Stimulated activated naive CD4-positive, alpha-beta T cell (primary cell): Measurements from ENCODE around the gene S100A16.
"Not testable (repeated sequence)": the region's sequence is repeated elsewhere in the genome, so short reads cannot be mapped to it uniquely, and the experiment has no call there.

Source experiments
- DNase-seq, 6 experiments: peaks; one replicate each; lab custom pipeline; 2025; lab: John Stamatoyannopoulos, UW

S100A16 gene

DNA sequence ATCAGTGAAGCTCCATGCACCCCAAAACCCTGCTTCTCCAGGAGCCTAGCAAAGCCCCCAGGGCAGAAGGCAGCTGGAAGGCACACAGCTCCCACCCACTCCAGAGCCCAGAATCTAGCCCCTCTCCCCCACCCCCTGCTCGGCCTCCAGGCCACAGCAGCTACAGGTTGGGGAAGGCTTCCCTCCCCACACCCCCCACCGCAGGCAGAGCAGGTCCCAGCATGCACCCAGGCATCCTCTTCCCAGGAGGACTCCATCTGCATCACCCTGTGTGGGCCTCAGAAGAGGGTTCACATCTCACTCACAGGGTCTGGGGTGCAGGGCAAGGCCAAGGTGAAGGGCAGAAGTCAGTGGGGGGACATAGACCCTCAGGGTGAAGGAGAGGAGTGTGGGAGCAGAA lies 2.5 kb upstream of the S100A16 start:
- no peak for DNase-seq

DNA sequence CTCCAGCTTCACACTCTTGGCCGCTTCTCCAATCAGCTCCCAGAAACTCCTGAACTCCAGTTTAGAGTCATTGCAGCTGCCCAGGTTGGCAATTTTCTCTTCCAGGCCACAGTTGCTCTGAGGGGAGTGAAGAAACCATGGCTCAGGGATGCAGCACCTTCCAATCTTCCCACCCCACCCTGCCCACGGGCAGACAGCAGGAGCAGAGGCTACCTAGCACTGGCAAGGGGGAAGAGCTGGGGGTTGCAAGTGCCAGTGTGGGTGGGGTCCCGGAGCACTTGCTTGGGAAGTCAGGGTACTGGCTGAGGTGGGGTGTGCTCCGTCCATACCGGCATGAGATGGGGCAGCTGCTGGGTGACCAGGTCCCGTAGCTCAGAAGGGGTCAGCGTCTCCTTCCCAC lies 2.0 kb upstream of the S100A16 start:
- DNase-seq, result no peak

DNA sequence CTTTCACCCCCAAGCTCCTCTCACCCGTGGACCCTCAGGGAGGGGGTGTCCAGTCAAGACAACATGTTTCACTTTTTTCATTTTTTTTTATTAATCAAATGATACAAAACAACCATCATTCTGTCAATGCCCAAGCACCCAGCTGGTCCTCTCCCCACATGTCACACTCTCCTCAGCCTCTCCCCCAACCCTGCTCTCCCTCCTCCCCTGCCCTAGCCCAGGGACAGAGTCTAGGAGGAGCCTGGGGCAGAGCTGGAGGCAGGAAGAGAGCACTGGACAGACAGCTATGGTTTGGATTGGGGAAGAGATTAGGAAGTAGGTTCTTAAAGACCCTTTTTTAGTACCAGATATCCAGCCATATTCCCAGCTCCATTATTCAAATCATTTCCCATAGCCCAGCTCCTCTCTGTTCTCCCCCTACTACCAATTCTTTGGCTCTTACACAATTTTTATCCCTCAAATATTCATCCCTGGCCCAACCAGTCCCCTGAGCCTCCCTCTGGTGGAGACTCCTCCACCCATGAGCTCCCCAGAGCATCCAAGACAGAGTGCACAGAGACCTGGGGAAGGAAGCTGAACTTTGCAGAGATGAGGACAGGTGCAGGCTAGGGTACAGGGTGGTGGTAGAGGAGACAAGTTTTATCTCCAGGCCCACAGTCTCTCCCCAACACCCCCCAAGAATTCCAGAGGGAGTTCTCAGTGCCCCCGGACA lies 1.4 kb upstream of the S100A16 start:
- no peak for DNase-seq

DNA sequence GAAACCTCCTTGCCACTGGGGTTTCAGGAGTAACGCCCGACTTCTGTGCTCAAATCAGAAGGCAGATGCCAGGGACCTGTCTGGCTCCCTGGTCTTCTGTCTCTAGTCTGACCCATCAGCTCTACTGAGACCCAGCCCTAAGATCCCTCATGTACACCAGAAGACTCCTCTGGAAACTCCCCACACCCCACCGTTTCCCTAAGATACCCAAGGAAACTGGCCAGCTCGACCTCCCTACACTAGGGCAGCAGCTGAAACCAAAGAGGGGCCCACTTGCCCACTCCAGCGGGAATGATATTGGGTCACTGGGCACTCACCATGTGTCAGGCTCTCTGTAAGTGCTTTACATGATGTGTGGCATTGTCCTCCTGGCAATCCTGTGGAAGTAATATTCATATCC lies 469 bp upstream of the S100A16 start:
- no peak for DNase-seq

DNA sequence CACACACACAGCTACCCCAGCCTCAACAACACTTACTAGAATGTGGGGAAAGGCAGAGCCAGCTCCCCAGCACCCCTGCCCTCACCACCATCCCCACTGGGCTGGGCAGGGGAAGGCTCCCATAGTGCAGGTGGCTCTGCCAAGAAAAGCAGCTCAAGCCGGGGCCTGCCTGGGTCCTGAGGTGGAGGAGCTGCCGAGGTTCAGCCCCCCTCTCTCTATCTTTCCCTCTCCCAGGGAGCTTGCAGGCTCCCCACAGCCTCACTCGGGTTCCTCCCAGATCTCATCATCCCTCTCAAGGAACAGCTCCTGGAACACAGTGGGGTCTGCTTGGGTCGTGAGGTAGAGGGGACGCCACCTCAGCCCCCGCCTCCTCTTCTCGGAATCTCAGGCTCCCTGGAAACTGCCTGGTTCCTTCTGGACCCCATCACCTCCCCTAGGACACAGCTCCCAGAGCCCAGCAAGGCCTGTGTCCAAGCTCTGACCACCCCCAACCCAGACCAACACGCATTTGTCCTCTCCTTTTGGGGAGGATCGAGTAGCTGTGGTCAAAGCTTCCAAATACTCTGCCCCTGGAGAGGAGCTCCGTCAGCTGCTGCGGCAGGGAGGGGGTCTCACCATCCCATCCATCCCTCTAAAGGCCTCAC lies 704 bp downstream of the S100A16 start:
- DNase-seq, result no peak

DNA sequence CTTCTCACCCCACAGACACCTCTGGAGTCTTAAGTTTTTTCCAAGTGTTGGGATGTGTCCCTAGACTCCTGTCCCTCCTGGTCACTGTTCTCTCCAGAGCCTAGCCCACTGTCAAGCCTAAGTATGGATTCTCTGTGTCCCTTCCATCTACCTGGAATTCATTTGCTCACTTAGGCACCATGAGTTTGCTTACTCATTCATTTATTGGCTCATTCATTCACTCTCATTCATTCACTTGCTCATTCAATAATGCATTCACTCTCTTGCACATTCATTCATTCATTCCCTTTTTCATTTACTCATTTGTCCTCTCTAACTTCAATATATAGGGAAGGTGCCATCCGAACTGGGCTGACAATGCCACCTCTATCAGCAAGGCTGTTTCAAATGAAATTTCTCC lies 1.6 kb downstream of the S100A16 start:
- DNase-seq, result no peak

DNA sequence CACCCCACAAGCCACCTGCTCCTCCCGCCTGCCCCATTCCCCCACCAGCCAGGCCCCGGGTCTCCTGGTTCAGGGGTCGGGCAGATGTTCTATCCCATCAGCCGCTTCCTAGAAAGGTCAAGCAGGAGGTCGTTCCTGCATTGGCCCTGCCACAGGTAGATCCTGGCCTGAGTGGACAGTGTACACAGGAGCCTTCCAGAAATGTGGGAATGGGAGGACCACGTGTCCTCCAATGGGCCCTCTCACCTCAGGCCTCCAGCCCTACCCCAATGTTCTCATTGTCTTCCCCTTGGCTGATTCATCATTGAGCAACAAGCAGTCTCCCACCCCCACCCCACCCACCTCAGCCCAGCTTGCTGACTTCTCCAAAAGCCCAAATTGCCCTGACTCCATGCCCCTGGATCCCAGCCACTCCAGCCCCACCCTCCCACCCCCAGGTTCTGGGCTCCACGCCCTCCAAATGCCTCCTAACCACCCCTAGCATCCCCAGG lies 2.1 kb downstream of the S100A16 start:
- no peak for DNase-seq

DNA sequence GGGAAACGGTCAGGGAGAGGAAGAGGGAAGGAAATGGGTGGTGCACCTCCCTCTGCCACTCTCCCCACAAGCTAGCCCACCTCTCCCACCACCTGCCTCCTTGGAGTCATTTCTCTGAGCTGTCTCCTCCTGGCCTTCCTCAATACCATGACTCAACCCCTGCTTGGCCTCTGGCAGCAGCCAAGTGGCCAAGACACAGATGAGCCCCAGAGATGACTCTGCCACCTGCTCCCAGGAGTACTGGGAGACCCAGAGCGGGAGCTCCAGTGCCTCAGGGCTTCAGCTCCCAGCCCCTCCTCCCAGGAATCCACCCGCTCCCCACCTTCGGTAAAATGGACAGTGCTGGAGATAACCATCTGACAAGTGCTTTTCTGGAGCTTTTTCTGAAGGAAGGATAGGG lies 2.6 kb downstream of the S100A16 start:
- no peak for DNase-seq

DNA sequence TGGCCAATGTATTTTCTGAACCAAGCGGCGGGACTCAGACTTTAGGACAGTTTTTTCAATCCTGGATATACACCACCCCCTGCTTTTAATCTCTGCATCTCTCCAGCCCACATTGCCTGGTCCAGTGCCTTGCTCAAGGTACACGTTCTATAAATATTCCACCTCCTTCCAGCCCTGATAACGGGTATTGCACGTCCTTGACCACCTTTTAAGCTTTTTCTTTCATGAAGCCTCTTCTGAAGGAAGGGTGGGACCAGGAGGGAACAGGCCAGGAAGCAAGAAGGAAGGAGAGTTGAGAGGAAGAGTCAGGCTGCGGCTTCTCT lies 3.4 kb downstream of the S100A16 start:
- no peak for DNase-seq

DNA sequence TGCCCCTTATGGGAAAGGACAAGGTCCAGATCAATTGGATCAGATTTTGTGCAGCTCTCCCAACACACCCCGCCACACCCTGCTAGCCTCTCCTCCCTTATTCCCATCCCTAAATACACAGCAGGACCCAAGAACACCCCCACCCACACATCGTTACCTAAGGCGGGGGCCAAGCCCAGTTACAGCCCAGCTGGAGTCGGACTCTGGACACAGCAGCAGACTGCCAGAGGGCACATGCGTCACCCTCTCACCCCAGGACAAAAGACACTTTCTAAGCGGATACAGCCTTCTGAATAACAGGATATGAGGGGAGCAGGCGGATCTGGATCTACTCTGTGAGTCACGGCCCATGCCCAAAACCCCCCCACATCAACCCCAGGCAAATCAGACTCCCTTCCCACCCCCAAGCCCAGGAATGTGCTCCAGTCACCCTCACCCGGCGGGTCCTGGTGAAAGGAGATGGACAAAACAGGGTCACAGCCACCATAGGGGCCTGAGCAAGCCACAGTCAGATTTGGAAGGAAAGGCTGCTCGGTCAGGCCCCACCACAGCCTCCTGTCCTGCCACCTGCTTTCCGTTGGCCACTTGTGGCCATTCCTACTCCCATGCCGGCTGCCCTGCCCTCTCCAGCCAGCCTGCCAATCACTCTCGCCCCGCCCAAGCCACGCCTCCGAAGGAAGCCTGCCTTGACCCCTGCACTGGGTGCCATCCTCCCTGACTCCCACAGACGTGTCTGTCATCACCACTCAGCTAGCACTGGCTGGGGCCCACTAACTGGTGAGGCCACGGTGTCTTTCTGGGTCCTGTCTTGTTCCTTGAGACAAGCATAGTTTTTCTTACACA lies 4.0 kb downstream of the S100A16 start:
- no peak for DNase-seq

DNA sequence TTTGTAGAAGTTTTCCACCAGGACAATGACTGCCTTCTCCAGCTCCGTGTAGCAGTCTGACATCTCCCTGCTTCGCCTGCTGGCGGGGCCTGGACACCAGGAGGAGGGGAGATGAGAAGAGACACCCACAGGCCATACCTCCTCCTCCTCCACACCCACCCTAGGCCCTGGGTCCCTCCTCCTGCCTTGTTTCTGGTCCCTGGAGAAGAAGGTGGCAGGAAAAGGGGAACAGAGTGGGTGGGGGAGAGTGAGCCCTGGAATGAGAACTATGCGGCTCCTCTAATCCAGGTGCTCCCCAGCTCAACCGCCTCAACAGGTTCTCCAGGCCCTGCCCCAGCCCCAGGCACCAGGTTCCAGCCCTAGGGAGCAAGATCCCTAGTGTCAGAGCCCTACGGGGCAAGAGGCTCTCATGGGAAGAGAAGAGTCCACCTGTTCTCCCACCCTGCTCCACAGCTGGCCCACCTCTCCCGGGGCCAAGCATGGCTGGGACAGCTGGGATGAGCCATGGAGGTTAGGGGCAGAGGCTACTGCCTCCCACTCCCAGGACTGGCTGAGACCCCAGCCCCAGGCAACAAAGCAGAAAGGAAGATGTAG lies 4.8 kb downstream of the S100A16 start:
- no peak for DNase-seq

DNA sequence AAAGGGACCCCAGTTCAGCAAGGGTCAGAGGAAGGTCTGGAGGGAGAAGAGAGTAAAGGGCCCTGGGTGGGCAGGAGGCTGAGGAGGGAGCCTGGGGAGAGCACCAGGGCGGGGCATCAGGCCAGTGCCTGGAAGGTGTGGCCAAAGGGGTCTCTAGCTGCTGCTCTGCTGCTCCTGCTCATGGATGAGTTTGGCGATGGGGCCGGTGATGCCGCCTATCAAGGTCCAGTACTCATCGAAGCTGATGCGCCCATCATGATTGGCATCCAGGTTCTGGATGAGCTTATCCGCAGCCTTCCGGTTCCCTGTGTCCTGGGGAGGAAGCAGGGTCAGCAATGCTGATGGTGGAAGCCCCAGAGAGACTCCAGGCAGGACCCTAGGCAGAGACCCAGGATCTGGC lies 5.6 kb downstream of the S100A16 start:
- no peak for DNase-seq

DNA sequence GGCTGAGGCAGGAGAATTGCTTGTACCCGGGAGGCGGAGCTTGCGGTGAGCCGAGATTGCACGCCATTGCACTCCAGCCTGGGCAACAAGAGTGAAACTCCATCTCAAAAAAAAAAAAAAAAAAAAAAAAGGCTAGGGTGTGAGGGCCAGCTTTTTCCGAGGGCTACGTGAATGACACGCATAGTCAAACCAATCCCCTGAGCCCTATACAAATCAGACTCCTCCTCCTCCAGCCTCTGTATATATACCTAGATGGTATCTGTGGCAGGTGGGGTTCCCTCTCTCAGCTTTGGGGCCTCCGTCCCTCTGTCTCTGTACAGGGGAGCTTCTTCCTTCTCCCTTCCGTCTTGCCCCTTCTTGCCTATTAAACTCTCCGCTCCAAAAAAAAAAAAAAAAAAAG lies 6.7 kb downstream of the S100A16 start:
- no peak for DNase-seq

DNA sequence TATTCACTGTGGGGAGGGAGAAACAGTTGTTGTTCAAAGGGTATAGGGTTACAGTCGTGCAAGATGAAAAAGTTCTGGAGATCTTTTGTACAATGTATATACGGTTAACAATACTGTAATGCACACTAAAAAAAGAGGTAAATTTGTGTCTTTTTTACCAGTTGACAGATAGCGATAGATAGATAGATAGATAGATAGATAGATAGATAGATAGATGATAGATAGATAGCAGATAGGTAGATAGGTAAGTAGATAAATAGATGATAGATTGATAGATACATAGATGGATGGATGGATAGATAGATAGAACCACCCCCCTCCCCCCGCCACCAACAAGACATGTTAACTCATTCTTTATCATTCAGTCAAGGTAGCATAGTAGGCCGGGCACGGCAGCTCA lies 10.2 kb downstream of the S100A16 start:
- no peak for DNase-seq

DNA sequence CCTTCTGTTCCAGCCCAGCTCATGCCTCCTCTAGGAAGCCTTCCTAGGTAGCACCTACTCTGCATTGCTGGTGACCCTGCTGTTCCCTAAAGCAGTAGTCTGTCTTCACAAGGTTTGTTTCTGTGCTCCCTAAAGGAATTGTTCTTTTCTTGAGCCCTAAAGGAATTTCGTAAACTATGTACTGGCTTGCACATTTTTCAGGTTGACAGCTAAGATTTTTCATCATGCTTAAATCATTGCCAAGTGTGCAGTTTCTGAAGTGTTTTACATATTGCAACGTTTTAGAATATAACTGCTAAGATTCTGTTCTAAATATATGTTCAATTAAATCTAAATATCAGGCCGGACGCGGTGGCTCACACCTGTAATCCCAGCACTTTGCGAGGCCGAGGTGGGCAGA lies 13.1 kb downstream of the S100A16 start:
- no peak for DNase-seq

DNA sequence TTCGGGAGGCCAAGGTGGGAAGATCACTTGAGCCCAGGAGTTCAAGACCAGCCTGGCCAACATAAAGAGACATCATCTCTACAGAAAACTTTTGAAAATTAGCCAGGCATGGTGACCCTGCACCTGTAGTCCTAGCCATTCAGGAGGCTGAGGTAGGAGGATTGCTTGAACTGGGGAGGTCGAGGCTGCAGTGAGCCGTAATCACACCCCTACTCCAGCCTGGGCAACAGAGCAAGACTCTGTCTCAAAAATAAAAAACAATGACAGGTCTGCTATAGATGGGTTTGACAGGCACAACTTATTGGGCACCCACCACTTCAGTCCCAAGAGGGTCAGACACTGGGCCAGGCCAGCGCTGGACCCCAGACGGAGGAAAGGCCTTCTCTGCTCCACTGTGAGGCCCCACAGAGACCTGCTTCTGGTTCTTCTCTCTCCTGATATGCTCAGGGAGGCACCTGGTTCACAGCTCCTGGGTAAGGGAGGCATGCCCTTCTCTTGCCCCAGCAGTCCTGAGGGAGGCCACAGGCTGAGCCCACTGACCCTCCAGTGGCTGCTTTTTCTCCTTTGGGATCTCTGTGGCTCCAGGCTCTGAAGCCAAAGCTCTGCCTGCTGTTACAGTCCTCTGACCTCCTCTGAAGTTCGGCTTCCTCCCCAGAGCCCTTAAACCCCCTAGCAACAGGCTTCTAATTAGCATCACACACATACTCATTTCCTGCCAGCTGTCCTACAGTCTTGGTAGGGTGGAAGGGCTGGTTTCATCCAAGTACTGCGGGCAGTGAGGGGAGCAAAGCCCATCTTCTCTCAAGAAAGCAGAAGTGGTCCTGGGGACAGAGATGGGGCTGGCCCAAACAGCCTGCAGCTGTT lies 14.4 kb downstream of the S100A16 start:
- DNase-seq, result peak in 1 of 6 experiments; percentile 5

DNA sequence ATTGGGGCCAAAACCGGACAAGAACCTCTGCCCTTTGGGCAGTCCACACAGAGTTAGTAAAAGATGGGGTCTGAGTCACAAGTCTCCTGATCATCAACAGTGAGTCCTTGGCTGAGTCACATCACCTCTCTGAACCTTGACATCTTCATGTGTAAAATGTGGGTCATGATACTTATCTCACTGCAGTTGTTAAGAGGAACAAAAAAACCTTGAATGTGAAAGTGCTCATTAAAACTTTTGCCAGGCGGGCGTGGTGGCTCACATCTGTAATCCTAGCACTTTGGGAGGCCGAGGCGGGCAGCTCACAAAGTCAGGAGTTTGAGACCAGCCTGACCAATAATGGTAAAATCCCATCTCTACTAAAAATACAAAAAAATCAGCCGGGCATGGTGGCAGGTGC lies 15.7 kb downstream of the S100A16 start:
- DNase-seq, result no peak

DNA sequence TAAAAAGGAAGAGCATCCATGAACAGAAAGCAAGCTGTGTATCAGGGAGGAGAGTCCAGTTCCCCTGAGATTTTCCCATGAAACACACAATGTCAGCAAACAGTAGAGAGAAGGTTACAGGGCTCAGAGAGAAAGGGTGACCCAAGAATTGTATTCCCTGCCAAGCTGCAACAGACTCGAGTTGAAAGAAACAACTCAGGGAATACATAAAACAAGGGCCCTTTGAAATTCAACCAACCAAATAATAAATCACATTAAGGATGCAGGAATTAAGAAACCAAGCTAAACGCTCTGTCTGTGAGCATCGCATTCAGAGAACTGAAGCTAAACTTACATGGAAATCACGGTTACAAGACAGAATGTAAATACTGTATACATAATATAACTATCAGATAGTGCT lies 20.2 kb downstream of the S100A16 start:
- no peak for DNase-seq

DNA sequence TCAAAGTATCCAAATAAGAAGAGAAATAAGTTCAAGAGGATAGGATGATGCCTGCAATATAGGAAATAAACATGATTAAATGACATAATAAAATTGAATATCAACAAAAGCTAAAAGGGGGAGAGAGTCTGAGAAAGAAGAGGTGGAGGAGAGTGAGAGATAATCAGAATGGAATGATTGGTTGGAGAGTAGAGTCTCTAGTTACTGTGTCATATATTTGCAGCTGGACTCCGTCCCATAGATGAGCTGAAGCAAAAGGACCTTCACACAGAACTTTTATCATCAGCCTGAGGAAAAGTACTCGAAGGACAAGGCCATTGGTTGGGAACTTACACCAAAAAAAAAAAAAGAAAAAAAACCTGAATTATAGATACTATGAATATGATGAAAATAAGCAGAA lies 24.5 kb downstream of the S100A16 start:
- no peak for DNase-seq

DNA sequence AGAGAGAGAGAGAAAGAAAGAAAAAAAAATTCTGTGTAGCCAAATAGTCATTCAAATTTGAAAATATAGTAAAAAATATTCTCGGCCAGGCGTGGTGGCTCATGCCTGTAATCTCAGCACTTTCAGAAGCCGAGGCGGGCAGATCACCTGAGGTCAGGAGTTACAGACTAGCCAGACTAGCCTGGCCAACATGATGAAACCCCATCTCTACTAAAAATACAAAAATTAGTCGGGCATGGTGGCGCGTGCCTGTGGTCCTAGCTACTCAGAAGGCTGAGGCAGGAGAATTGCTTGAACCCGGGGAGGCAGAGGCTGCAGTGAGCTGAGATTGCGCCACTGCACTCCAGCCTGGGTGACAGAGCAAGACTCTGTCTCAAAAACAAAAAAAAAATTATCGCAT lies 24.9 kb downstream of the S100A16 start:
- DNase-seq, result not testable (repeated sequence)

DNA sequence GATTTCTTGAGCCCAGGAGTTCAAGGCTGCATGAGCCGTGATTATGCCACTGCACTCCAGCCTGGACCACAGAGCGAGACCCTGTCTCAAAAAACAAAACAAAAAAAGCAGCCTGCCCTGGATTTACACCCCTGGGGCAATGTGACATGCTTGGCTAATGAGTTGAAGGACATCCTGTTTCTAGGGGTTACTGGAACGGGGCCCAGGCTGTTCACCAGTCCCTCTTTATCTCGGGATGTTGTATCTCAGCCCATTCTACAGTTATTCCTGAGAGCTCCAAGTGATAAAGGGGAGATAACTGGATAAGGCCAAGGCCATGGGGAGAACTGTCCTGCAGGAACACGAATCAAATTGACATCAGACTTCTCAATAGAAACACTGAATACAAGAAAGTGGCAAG lies 25.6 kb downstream of the S100A16 start:
- DNase-seq, result no peak

DNA sequence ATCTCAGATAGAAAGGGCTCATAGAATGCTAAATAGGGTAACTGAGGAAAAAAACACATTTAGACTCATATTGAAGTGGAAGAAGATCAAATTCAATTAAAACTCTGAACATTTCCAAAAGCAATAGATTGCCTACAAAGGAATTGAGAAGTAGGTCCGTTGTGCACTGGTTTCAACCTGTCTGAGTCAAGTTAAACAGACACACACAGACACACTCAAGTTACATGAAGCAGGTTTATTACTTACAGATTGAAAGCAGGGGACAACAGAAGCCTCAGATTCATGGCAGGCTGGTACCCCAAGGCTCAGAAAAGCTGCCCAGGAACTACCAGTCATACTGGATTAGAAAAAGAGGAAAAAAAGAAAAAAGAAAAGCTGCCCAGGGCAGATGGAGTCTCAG lies 26.6 kb downstream of the S100A16 start:
- no peak for DNase-seq
